GM12872 (cell line): ENCODE data around the gene GNAZ.

ENCODE experiments used
- CTCF ChIP-seq: IDR thresholded peaks from 3 replicates; pipeline ENCODE4 v1.5.1; 2011; ENCODE audit warnings: low read depth, mild to moderate bottlenecking, low read length, moderate library complexity; ENCODE audit not compliant: insufficient read depth

GNAZ gene

GRCh38 chr22:23121000-23121421 lies 50.7 kb downstream of the GNAZ start:
- no peak for TF ChIP-seq CTCF

- TF ChIP-seq CTCF, result no peak
These were observed 51.1 kb downstream of the GNAZ start for GRCh38 chr22:23121424-23121823.

- no peak for TF ChIP-seq CTCF
These were observed 52.1 kb downstream of the GNAZ start for GRCh38 chr22:23122216-23122957.

- no peak for TF ChIP-seq CTCF
These were observed 52.9 kb downstream of the GNAZ start for GRCh38 chr22:23122992-23123803.

GRCh38 chr22:23123804-23124254 lies 53.5 kb downstream of the GNAZ start:
- TF ChIP-seq CTCF, result no peak

- no peak for TF ChIP-seq CTCF
These were observed 54.5 kb downstream of the GNAZ start for GRCh38 chr22:23124611-23125511.
